ENCODE measurements around the gene HIPK3. TPM values are rescaled to one million over a fixed set of nuclear protein-coding genes. Genes with fewer than 3 reads are reported as not detected.

HIPK3 gene
- total and polyA plus RNA-seq, 9 of the 15 experiments (the other 6 are each of a cell fraction or from before 2014, with no cell fraction given) = 2.3 to 19.6 (median 7.5) TPM

DNA sequence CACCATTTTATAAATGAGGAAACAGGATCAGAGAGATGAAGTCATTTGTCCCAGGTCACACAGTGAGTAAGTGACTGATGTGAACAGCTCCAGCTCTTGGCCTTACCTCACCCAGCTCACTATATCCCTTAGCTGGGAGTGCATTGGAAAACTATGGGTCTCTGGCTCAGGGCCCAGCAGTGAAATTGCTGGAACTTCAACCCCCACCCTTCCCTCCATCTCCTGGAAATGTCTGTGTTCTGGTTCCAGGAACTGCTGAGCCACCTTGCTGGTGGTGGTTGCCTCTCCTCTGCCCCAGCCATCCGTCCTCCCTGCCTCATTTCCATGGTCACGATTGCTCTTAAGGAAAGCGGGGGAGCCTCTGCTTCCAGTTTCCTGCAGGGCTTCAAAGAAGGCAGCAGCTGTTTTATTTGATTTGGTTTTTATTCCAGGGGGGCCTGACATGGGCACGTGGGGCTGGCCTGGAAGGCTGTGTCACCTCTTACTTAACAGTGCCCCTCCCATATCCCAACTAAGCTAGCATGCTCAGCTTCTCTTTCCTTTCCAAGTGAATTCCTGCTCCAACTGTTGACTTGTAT, 49.7 kb upstream of the HIPK3 start (continued):
- TF ChIP-seq, protein P1, sequence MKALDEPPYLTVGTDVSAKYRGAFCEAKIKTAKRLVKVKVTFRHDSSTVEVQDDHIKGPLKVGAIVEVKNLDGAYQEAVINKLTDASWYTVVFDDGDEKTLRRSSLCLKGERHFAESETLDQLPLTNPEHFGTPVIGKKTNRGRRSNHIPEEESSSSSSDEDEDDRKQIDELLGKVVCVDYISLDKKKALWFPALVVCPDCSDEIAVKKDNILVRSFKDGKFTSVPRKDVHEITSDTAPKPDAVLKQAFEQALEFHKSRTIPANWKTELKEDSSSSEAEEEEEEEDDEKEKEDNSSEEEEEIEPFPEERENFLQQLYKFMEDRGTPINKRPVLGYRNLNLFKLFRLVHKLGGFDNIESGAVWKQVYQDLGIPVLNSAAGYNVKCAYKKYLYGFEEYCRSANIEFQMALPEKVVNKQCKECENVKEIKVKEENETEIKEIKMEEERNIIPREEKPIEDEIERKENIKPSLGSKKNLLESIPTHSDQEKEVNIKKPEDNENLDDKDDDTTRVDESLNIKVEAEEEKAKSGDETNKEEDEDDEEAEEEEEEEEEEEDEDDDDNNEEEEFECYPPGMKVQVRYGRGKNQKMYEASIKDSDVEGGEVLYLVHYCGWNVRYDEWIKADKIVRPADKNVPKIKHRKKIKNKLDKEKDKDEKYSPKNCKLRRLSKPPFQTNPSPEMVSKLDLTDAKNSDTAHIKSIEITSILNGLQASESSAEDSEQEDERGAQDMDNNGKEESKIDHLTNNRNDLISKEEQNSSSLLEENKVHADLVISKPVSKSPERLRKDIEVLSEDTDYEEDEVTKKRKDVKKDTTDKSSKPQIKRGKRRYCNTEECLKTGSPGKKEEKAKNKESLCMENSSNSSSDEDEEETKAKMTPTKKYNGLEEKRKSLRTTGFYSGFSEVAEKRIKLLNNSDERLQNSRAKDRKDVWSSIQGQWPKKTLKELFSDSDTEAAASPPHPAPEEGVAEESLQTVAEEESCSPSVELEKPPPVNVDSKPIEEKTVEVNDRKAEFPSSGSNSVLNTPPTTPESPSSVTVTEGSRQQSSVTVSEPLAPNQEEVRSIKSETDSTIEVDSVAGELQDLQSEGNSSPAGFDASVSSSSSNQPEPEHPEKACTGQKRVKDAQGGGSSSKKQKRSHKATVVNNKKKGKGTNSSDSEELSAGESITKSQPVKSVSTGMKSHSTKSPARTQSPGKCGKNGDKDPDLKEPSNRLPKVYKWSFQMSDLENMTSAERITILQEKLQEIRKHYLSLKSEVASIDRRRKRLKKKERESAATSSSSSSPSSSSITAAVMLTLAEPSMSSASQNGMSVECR (CRISPR knock-in tag; IDR thresholded peaks at IDR 0.05) = no peak
- TF ChIP-seq CC2D1A (IDR thresholded peaks at IDR 0.05) (no peak), HDAC1 (IDR thresholded peaks at IDR 0.05) (no peak), KLF13 (tag; IDR thresholded peaks at IDR 0.05; ENCODE audit: borderline replicate concordance, low read depth) (no peak), NFRKB (IDR thresholded peaks at IDR 0.05; ENCODE audit: low read depth) (no peak), TARDBP (IDR thresholded peaks at IDR 0.05) (no peak), KDM1A (IDR thresholded peaks at IDR 0.05) (peak; percentile 2 to 54; a peak in 2 of 4 replicates), CEBPB (tag; IDR thresholded peaks at IDR 0.05) (0 out of 2 replicates have a peak, but pooled peaks have one; percentile 5)
- TF ChIP-seq, protein P2, sequence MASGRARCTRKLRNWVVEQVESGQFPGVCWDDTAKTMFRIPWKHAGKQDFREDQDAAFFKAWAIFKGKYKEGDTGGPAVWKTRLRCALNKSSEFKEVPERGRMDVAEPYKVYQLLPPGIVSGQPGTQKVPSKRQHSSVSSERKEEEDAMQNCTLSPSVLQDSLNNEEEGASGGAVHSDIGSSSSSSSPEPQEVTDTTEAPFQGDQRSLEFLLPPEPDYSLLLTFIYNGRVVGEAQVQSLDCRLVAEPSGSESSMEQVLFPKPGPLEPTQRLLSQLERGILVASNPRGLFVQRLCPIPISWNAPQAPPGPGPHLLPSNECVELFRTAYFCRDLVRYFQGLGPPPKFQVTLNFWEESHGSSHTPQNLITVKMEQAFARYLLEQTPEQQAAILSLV (tag; IDR thresholded peaks at IDR 0.05) = no peak
- TF ChIP-seq, protein P3, sequence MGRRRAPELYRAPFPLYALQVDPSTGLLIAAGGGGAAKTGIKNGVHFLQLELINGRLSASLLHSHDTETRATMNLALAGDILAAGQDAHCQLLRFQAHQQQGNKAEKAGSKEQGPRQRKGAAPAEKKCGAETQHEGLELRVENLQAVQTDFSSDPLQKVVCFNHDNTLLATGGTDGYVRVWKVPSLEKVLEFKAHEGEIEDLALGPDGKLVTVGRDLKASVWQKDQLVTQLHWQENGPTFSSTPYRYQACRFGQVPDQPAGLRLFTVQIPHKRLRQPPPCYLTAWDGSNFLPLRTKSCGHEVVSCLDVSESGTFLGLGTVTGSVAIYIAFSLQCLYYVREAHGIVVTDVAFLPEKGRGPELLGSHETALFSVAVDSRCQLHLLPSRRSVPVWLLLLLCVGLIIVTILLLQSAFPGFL (CRISPR knock-in tag; IDR thresholded peaks at IDR 0.05) = no peak
